ENCODE measurements around the gene NDST3.
"Not testable (repeated sequence)": the region's sequence is repeated elsewhere in the genome, so short reads cannot be mapped to it uniquely, and the experiment has no call there.

The NDST3 gene

DNA sequence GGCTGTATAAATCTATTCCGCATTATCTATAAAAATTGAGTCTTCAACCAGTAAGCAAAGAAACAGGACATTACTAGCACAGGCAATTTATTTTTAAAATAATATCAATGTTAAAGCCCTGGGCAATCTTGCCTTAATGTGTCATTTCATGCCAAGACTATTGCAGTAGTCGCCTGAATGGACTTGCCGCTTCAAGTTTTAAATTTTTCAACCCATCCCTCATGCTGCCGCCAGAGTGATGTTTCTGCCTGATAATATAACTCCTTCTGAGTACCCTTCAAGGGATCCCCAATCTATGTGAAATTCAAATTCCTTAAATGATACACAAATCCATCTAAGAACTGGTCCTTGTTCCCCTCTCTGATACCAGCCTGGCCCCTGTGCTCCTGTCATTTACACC, 251.6 kb downstream of the NDST3 start:
- Mint-ChIP-seq H3K27ac (no peak overlapping the region), H3K4me1 (peaks cover 32% of the 10 kb centered on the region), H3K9me3 (no peaks in the 10 kb centered on the region), H3K27me3 (no peaks in the 10 kb centered on the region), H3K36me3 (peaks cover 22% of the 10 kb centered on the region), H3K4me3 (no peak overlapping the region)

DNA sequence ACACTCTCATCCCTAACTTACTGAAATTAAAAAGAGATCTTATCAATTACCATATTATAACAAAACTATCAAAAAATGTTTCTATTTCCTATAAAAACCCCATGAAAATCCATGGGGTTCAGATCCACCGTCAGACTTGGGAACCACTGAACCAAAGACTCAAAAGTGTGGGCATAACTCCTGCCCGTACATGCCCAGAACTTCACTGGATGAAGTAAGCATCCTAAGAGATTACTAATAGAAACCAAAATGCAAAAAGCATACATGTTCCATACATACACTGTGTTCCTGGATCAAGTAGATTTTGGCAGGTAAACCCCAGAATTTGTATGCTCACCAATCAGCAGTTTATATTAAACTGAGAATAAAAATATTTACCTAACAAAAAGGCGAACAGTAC, 252.4 kb downstream of the NDST3 start:
- H3K27ac Mint-ChIP-seq = no peak overlapping the region

DNA sequence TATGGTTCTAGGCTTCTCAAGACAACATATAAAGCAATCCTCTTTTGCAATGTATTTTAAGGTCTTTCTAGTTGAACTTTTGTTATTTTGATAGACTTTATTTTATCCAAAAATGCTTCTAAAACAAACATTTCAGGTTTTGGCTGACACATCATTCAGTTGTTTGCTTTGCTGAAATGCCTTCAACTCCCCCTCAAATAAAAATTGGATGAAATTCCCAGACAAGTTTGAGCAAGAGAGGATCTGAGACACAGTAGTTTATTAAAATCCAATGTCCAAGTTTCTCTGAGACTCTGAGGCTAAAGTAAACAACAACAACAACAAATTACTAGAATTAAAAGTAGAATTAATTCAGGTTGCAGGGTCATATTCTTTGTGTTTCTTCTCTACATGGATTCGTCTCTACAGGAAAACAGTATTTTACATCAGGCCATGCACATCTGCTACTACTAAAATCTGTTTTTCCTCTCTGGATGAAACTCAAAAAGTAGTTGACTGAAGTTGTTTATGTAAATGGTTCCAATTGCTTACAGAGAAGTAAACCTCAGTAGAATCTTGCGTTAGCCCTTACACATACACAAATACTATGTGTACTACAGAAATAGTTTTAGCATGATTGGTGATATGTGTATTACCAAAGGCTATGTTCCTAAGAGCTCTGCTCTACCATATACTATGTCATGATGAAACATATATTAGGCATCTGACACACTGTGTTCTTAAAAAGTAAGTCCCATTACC, 253.6 kb downstream of the NDST3 start:
- Mint-ChIP-seq H3K27me3 (no peaks in the 10 kb centered on the region), H3K4me1 (peaks cover 15% of the 10 kb centered on the region), H3K36me3 (peaks cover 12% of the 10 kb centered on the region), H3K9me3 (no peaks in the 10 kb centered on the region), H3K27ac (no peak overlapping the region), H3K4me3 (no peak overlapping the region)

More for the DNA sequence above, 252.4 kb downstream of the NDST3 start:
- peaks cover 25% of the 10 kb centered on the region for H3K4me1 Mint-ChIP-seq
- H3K27me3 Mint-ChIP-seq = no peaks in the 10 kb centered on the region
- H3K36me3 Mint-ChIP-seq = peaks cover 17% of the 10 kb centered on the region
- no peaks in the 10 kb centered on the region for H3K9me3 Mint-ChIP-seq
- H3K4me3 Mint-ChIP-seq = no peak overlapping the region

DNA sequence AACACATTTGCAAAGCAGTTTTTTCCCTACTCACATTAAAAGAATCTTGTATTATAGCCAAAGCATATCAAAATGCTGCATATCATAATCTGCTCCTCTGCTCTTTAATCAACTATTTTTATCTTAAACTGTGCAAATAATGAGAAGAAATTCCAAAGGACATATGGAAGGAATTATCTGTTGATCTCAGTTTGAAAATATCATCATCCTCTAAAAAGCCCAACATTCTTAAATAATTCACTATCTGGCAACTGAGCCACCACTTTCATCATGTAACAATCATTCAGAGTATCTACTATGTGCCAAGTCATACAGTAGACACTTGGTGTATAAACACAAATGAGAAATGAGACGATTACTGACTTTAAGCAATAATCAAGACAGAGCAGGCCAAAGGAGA, 255.5 kb downstream of the NDST3 start:
- Mint-ChIP-seq H3K27me3 (no peaks in the 10 kb centered on the region), H3K4me1 (no peaks in the 10 kb centered on the region), H3K36me3 (peaks cover 8% of the 10 kb centered on the region), H3K9me3 (no peaks in the 10 kb centered on the region), H3K4me3 (no peak overlapping the region), H3K27ac (no peak overlapping the region)

DNA sequence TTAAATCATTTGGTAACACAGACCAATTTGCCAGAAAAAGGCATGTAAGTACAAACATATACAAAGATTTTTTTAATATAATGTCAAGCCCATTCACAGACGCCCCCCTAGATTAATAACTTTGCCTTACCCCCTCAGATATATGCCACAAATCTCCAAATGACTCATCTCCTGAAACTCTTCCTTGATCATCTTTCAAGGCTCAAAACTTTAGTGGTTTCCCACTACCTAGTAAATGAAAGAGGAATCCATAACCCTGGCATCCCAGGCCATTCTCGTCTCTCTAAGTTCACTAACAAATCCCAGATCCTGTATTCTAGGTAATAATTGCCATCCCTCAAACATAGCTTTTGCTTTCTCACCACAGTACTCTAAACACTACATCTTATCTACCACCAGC, 256.7 kb downstream of the NDST3 start:
- Mint-ChIP-seq H3K4me1 (no peaks in the 10 kb centered on the region), H3K27me3 (no peaks in the 10 kb centered on the region), H3K9me3 (no peaks in the 10 kb centered on the region), H3K36me3 (peaks cover 8% of the 10 kb centered on the region), H3K27ac (no peak overlapping the region), H3K4me3 (no peak overlapping the region)

DNA sequence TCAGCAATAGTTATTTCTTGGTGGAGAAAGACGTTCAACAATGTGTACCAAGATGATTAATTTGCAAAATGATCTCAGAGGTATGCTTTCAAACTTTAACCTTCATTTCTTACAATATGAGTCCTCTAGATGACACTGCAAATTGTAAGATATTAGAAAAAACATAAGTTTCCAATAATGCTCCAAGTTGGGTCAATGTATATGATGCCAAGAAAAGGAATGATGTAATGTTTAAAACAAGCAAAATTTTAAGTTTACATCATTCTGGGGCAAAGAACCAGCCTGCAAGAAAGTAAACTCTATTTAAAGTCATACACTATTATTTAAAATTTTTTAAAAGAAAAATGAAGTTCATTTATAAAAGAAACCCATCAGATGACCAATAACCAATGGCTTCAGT, 262.4 kb downstream of the NDST3 start:
- peaks cover 1% of the 10 kb centered on the region for H3K27me3 Mint-ChIP-seq
- no peaks in the 10 kb centered on the region for H3K4me1 Mint-ChIP-seq
- H3K4me3 Mint-ChIP-seq = no peak overlapping the region
- peaks cover 1% of the 10 kb centered on the region for H3K36me3 Mint-ChIP-seq
- no peak overlapping the region for H3K27ac Mint-ChIP-seq
- H3K9me3 Mint-ChIP-seq = no peaks in the 10 kb centered on the region

DNA sequence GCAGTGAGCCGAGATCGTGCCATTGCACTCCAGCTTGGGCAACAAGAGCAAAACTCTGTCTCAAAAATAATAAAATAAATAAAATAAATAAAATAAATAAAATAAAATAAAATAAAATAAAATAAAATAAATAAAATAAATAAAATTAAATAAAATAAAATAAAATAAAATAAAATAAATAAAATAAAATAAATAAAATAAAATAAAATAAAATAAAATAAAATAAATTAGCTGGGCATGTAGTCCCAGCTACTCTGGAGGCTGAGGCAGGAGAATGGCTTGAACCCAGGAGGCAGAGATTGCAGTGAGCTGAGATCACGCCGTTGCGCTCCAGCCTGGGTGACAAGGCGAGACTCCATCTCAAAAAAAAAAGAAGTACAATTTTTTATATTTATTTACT, 265.3 kb downstream of the NDST3 start:
- not testable (repeated sequence) for H3K4me1 Mint-ChIP-seq, H3K27me3 Mint-ChIP-seq, H3K27ac Mint-ChIP-seq, H3K36me3 Mint-ChIP-seq, H3K9me3 Mint-ChIP-seq, H3K4me3 Mint-ChIP-seq

DNA sequence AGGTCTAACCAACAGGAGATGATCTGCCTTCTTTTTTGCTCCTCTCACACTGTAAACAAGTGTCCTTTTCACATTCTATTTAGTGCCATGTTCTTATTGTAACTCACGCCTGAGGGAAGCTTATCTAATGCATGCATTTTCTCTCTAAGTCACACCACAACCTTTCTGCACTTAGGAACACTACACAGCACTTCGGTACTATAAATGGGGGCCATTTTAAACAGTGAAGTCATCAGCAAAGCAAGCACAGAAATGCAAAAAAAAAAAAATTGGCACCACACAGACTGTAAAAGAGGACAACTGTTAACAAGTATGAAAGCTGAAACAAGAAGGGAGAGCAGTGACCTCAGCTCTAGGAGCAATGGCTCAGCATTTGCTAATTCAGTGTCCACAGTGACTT, 273.4 kb downstream of the NDST3 start:
- Mint-ChIP-seq H3K4me3 (no peak overlapping the region), H3K36me3 (no peaks in the 10 kb centered on the region), H3K4me1 (no peaks in the 10 kb centered on the region), H3K27ac (no peak overlapping the region), H3K27me3 (peaks cover 6% of the 10 kb centered on the region), H3K9me3 (no peaks in the 10 kb centered on the region)

All from activated naive CD4-positive, alpha-beta T cell treated with anti-CD3 and anti-CD28 coated beads, Interleukin-2, amount 50 U/mL, for 24 hours (primary cell).